GM21381 (cell line): Measurements from ENCODE around the gene TIGD6.

Experiments
- ATAC-seq: cut with Tn5 transposase; IDR thresholded peaks from one replicate; pipeline ENCODE4 v1.9.1; 2021; ENCODE audit warnings: mild to moderate bottlenecking, moderate library complexity; ENCODE audit not compliant: unreplicated experiment

Gene TIGD6

GRCh38 chr5:149981206-149981605 is 19.2 kb downstream of the TIGD6 start:
- no peak for ATAC-seq

- no peak for ATAC-seq
Observed at GRCh38 chr5:149979896-149980295, 20.6 kb downstream of the TIGD6 start.

GRCh38 chr5:149975409-149975808 is 25.0 kb downstream of the TIGD6 start:
- ATAC-seq, result no peak

- no peak for ATAC-seq
Observed at GRCh38 chr5:149969181-149969930, 31.1 kb downstream of the TIGD6 start.

- no peak for ATAC-seq
Observed at GRCh38 chr5:149966946-149967345, 33.5 kb downstream of the TIGD6 start.

GRCh38 chr5:149963729-149964128 is 36.7 kb downstream of the TIGD6 start:
- no peak for ATAC-seq

- no peak for ATAC-seq
Observed at GRCh38 chr5:149962601-149963300, 37.7 kb downstream of the TIGD6 start.

GRCh38 chr5:149961957-149962409 is 38.5 kb downstream of the TIGD6 start:
- no peak for ATAC-seq

- ATAC-seq, result no peak
Observed at GRCh38 chr5:149961186-149961685, 39.2 kb downstream of the TIGD6 start.

GRCh38 chr5:149960272-149961185 is 39.9 kb downstream of the TIGD6 start, which contains the start of gene SLC26A2:
Gene SLC26A2, plus strand, starts transcription at chr5:149960758. Its CDS starts 16,895 bp downstream, at chr5:149977653.
- ATAC-seq, result peak; percentile 99

GRCh38 chr5:149959406-149960236 is 40.8 kb downstream of the TIGD6 start:
- ATAC-seq, result no peak

- ATAC-seq, result no peak
Observed at GRCh38 chr5:149957855-149958254, 42.6 kb downstream of the TIGD6 start.

GRCh38 chr5:149956685-149957084 is 43.8 kb downstream of the TIGD6 start:
- ATAC-seq, result no peak

GRCh38 chr5:149954798-149955197 is 45.7 kb downstream of the TIGD6 start:
- no peak for ATAC-seq

GRCh38 chr5:149953436-149954121 is 46.9 kb downstream of the TIGD6 start:
- ATAC-seq, result no peak

- ATAC-seq, result no peak
Observed at GRCh38 chr5:149951138-149951749, 49.2 kb downstream of the TIGD6 start.

GRCh38 chr5:149948993-149949392 is 51.5 kb downstream of the TIGD6 start:
- ATAC-seq, result no peak

- ATAC-seq, result no peak
Observed at GRCh38 chr5:149946118-149946517, 54.3 kb downstream of the TIGD6 start.

- ATAC-seq, result no peak
Observed at GRCh38 chr5:149944666-149945065, 55.8 kb downstream of the TIGD6 start, which contains the start of gene PDE6A. Gene PDE6A, minus strand, starts transcription at chr5:149944793. Its CDS starts 120 bp downstream, at chr5:149944673.
